ENCODE results near the gene SNAP25. TPM values are rescaled to one million over a fixed set of nuclear protein-coding genes. Genes with fewer than 3 reads are reported as not detected.

The SNAP25 gene
- total RNA-seq, 4 donors from 2014 or later, result 0.22 to 0.39 TPM; not detected in 2

- Histone ChIP-seq H3K9me3 (peaks cover 0 to 3% (median 0%) of the 10 kb centered on the region in 4 donors), H3K27ac (no peak overlapping the region), H3K4me3 (no peak overlapping the region), H3K36me3 (no peaks in the 10 kb centered on the region), H3K27me3 (no peaks in the 10 kb centered on the region), H3K4me1 (no peaks in the 10 kb centered on the region)
- WGBS, 2 donors, result 80 to 88% methylated on average over 4 of the region's 4 CpGs
- no peak for TF ChIP-seq EP300 (IDR thresholded peaks at IDR 0.05)
- no peak for DNase-seq (ENCODE audit: low spot score in 2 of 2)
These were observed 38.9 kb upstream of the SNAP25 start for GRCh38 chr20:10179574-10180298.

- DNase-seq (ENCODE audit: low spot score in 2 of 2), result no peak
- Histone ChIP-seq H3K27me3 (no peaks in the 10 kb centered on the region), H3K4me3 (no peak overlapping the region), H3K36me3 (no peaks in the 10 kb centered on the region), H3K4me1 (no peaks in the 10 kb centered on the region), H3K27ac (no peak overlapping the region), H3K9me3 (peaks cover 0 to 13% (median 0%) of the 10 kb centered on the region in 4 donors)
- TF ChIP-seq CTCF (IDR thresholded peaks at IDR 0.05), result no peak
- 46 to 64% methylated on average over 2 of the region's 2 CpGs for WGBS, 2 donors
These were observed 37.9 kb upstream of the SNAP25 start for GRCh38 chr20:10180651-10181235.

DNA sequence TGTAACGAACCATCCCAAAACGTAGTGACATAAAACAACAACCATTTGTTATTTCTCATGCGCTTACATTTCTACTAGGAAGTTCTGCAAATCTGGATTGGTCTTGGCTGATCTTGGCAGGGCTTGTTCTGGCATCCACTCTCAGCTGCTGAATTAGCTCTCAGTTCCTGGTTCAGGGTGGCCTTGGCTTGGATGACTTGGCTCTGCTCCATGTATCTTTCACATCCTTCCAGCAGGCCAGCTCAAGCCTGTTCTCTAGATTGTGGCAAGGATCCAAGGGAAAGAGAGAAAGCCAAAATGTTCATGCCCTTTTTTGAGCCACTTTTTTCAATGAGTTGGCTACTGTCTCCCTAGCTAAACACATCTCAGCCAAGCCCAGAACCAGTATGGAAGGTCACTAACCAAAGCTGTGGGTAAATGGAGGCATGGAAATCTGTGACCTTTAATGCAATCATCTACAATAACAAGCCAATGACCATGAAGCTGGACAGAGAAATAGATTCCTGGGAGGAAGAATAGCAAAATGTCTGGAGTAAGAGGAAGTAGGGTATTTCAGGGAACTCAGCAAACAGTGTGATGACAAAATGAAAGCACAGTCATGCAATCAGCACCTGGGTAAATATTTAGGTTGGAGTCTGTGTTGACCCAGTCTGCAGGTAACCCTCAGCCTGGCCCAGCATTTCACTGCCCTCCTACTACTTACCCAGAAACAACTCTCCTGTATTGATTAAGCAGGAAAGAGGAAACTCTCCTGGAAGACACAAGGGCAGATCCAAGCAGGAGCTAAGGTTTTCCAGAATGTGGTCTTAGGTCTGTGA, 32.7 kb upstream of the SNAP25 start:
- DNase-seq (ENCODE audit: low spot score in 2 of 2), result no peak
- H3K4me3 ChIP-seq, result no peak overlapping the region
- TF ChIP-seq CTCF (IDR thresholded peaks at IDR 0.05) (no peak), EP300 (IDR thresholded peaks at IDR 0.05) (no peak), POLR2A (IDR thresholded peaks at IDR 0.05) (no peak)
- peaks cover 0 to 22% (median 0%) of the 10 kb centered on the region in 4 donors for H3K9me3 ChIP-seq
- H3K27me3 ChIP-seq, result no peaks in the 10 kb centered on the region
- 64 to 66% methylated on average over 3 of the region's 3 CpGs for WGBS, 2 donors
- H3K4me1 ChIP-seq, result no peaks in the 10 kb centered on the region
- no peak overlapping the region for H3K27ac ChIP-seq
- no peaks in the 10 kb centered on the region for H3K36me3 ChIP-seq

DNA sequence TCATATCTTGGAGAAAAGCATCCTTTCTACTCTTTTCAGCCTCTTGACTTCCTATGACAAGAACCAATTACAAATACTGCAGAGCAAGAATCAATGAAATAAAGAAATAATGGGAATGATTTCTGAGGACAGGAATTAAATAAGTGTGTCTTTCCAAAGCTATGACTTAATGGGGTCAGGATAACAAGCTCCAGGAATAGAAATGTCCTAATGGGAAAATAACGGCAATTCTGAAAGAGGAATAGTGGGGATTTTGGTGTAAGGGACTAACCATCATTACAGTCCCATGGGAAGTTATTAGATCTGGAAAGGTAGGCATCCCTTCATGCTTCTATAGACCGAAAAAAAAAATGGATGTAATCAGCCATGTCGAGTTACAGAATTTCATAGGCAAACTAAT, 28.2 kb upstream of the SNAP25 start:
- no peaks in the 10 kb centered on the region for H3K4me1 ChIP-seq
- 75 to 79% methylated on average over 3 of the region's 3 CpGs for WGBS, 2 donors
- TF ChIP-seq EP300 (IDR thresholded peaks at IDR 0.05) (no peak), POLR2A (IDR thresholded peaks at IDR 0.05) (no peak), CTCF (IDR thresholded peaks at IDR 0.05) (no peak)
- H3K27me3 ChIP-seq, result no peaks in the 10 kb centered on the region
- H3K27ac ChIP-seq, result no peak overlapping the region
- H3K36me3 ChIP-seq, result no peaks in the 10 kb centered on the region
- H3K4me3 ChIP-seq, result no peak overlapping the region
- DNase-seq (ENCODE audit: low spot score in 2 of 2), result no peak
- peaks cover 0 to 11% (median 0%) of the 10 kb centered on the region in 4 donors for H3K9me3 ChIP-seq

GRCh38 chr20:10192171-10192570, 26.5 kb upstream of the SNAP25 start:
- H3K27me3 ChIP-seq, result no peaks in the 10 kb centered on the region
- WGBS, 2 donors, result 36 to 81% methylated on average over 1 of the region's 1 CpG
- H3K9me3 ChIP-seq, result peaks cover 0 to 5% (median 0%) of the 10 kb centered on the region in 4 donors
- no peaks in the 10 kb centered on the region for H3K36me3 ChIP-seq
- no peak overlapping the region for H3K27ac ChIP-seq
- H3K4me3 ChIP-seq, result no peak overlapping the region
- DNase-seq (ENCODE audit: low spot score in 2 of 2), result no peak
- H3K4me1 ChIP-seq, result no peaks in the 10 kb centered on the region
- TF ChIP-seq CTCF (IDR thresholded peaks at IDR 0.05) (no peak), EP300 (IDR thresholded peaks at IDR 0.05) (no peak), POLR2A (IDR thresholded peaks at IDR 0.05) (no peak)
